ENCODE measurements around the gene FOXJ3. TPM values are rescaled to one million over a fixed set of nuclear protein-coding genes. Genes with fewer than 3 reads are reported as not detected.

FOXJ3 gene
- total and polyA plus RNA-seq, 10 donors, result 8.9 to 85.8 (median 57.3) TPM

- peaks cover 0 to 48% (median 2%) of the 10 kb centered on the region in 6 donors for H3K36me3 ChIP-seq
- intact Hi-C loops (cut with DNase I; ENCODE audit: low total_unique reads), result no loop called here
- WGBS, 5 donors, result 95 to 100% (median 100%) methylated on average over 1 of the region's 1 CpG
- no peak overlapping the region for H3K27ac ChIP-seq
- H3K4me1 ChIP-seq, result peaks cover 0 to 10% (median 7%) of the 10 kb centered on the region in 6 donors
- no peak for DNase-seq
- peaks cover 0 to 53% (median 43%) of the 10 kb centered on the region in 8 donors for H3K9me3 ChIP-seq
- H3K4me3 ChIP-seq, result no peak overlapping the region
- H3K27me3 ChIP-seq (replicated peaks in 1 of 7), result no peaks in the 10 kb centered on the region
- no peak for TF ChIP-seq CTCF (IDR thresholded peaks at IDR 0.05 in 8 of 11, conservative IDR thresholded peaks at IDR 0.05 in 3 of 11)
- no peak for TF ChIP-seq POLR2AphosphoS5 (IDR thresholded peaks at IDR 0.05)
- TF ChIP-seq POLR2A (IDR thresholded peaks at IDR 0.05), result no peak
Observed at GRCh38 chr1:42239555-42239954, 95.5 kb downstream of the FOXJ3 start.

- Histone ChIP-seq H3K36me3 (peaks cover 0 to 46% (median 2%) of the 10 kb centered on the region in 6 donors), H3K4me1 (peaks cover 0 to 10% (median 7%) of the 10 kb centered on the region in 6 donors), H3K9me3 (peaks cover 0 to 52% (median 40%) of the 10 kb centered on the region in 8 donors), H3K27ac (no peak overlapping the region), H3K27me3 (replicated peaks in 1 of 7) (no peaks in the 10 kb centered on the region), H3K4me3 (no peak overlapping the region)
- TF ChIP-seq CTCF (IDR thresholded peaks at IDR 0.05 in 8 of 11, conservative IDR thresholded peaks at IDR 0.05 in 3 of 11) (no peak), POLR2AphosphoS5 (IDR thresholded peaks at IDR 0.05) (no peak), POLR2A (IDR thresholded peaks at IDR 0.05) (no peak)
- no peak for DNase-seq
- WGBS, 5 donors, result 0 to 65% (median 0%) methylated on average over 1 of the region's 1 CpG
- intact Hi-C loops (cut with DNase I; ENCODE audit: low total_unique reads), result no loop called here
Observed at GRCh38 chr1:42239041-42239440, 96.0 kb downstream of the FOXJ3 start.

GRCh38 chr1:42231253-42231652 lies 103.8 kb downstream of the FOXJ3 start:
- Histone ChIP-seq H3K9me3 (peaks cover 0 to 17% (median 12%) of the 10 kb centered on the region in 8 donors), H3K4me1 (peaks cover 0 to 5% (median 0%) of the 10 kb centered on the region in 6 donors), H3K4me3 (no peak overlapping the region), H3K27me3 (replicated peaks in 1 of 7) (no peaks in the 10 kb centered on the region), H3K36me3 (peaks cover 0 to 24% (median 0%) of the 10 kb centered on the region in 6 donors), H3K27ac (no peak overlapping the region)
- intact Hi-C loops (cut with DNase I; ENCODE audit: low total_unique reads), result no loop called here
- WGBS, 5 donors, result 92 to 98% (median 93%) methylated on average over 7 of the region's 7 CpGs
- DNase-seq, result no peak
- TF ChIP-seq POLR2AphosphoS5 (IDR thresholded peaks at IDR 0.05), result no peak
- no peak for TF ChIP-seq POLR2A (IDR thresholded peaks at IDR 0.05)
- no peak for TF ChIP-seq CTCF (IDR thresholded peaks at IDR 0.05 in 8 of 11, conservative IDR thresholded peaks at IDR 0.05 in 3 of 11)

- no peak for DNase-seq
- Histone ChIP-seq H3K4me1 (peaks cover 0 to 5% (median 0%) of the 10 kb centered on the region in 6 donors), H3K27ac (no peak overlapping the region), H3K36me3 (peaks cover 0 to 17% (median 0%) of the 10 kb centered on the region in 6 donors), H3K9me3 (no peaks in the 10 kb centered on the region), H3K27me3 (replicated peaks in 1 of 7) (no peaks in the 10 kb centered on the region), H3K4me3 (no peak overlapping the region)
- WGBS, 5 donors, result 88 to 94% (median 92%) methylated on average over 6 of the region's 6 CpGs
- TF ChIP-seq POLR2AphosphoS5 (IDR thresholded peaks at IDR 0.05) (no peak), CTCF (IDR thresholded peaks at IDR 0.05 in 8 of 11, conservative IDR thresholded peaks at IDR 0.05 in 3 of 11) (no peak)
- intact Hi-C loops (cut with DNase I; ENCODE audit: low total_unique reads), result no loop called here
Observed at GRCh38 chr1:42228938-42229337, 106.1 kb downstream of the FOXJ3 start.

All from spleen (tissue), 11 donors.